B cell (primary cell): ENCODE data around the gene SYT2.

Experiments used
- CTCF ChIP-seq: fragments of 200-600 bp; IDR thresholded peaks from one replicate; pipeline ENCODE4 v1.8.0; 2022; ENCODE audit warnings: antibody characterized with exemption, mild to moderate bottlenecking
- EZH2 ChIP-seq: IDR thresholded peaks from 2 replicates; pipeline ENCODE4 v1.6.1; 2012; ENCODE audit warnings: borderline replicate concordance, low read depth, mild to moderate bottlenecking, moderate library complexity, low read length; ENCODE audit not compliant: insufficient read depth, poor library complexity, severe bottlenecking

GRCh38 chr1:202638019-202638700 is 72.1 kb downstream of the SYT2 start:
- TF ChIP-seq CTCF (no peak), EZH2 (no peak)
